ENCODE measurements around the gene PTGFR. TPM values are rescaled to one million over a fixed set of nuclear protein-coding genes. Genes with fewer than 3 reads are reported as not detected.

PTGFR gene
- total and polyA plus RNA-seq, 2 of the 13 experiments (the other 11 are each of a cell fraction or from before 2014, with no cell fraction given), result not detected

GRCh38 chr1:78553859-78554258 is 63.1 kb downstream of the PTGFR start:
- peak; percentile 11 for DNase-seq (ENCODE audit: low spot score)
- no TSS peak for BruUV-seq (replicated peaks)
- H3K4me2 ChIP-seq (ENCODE audit: low read depth, low read length), result no peak overlapping the region
- no peak overlapping the region for H3K9ac ChIP-seq (ENCODE audit: insufficient read depth, low read depth, low read length)
- POLR2A ChIA-PET, result no interaction called here
- 10% methylated on average over 5 of the region's 5 CpGs for WGBS (ENCODE audit: low lambda C conversion rate)
- no peaks in the 10 kb centered on the region for H3K36me3 ChIP-seq (replicated peaks in 1 of 2; ENCODE audit: control insufficient read depth in 1 of 2, insufficient read depth in 2 of 2, low read length in 2 of 2)
- in situ Hi-C loops (cut with HindIII; ENCODE audit: extremely low pct_ligation_motif_present, low pct_unique_long_range_greater_than_20kb) (no loop called here), intact Hi-C loops (cut with micrococcal nuclease; ENCODE audit: unreplicated experiment) (no loop called here)
- no peaks in the 10 kb centered on the region for H4K20me1 ChIP-seq (ENCODE audit: insufficient read depth, low read length)
- H3K4me1 ChIP-seq (ENCODE audit: insufficient read depth, low read length), result no peaks in the 10 kb centered on the region
- no peaks in the 10 kb centered on the region for H3K79me2 ChIP-seq (ENCODE audit: insufficient read depth, low read length)
- no peak overlapping the region for H3K27ac ChIP-seq (ENCODE audit: extremely low read length, insufficient read depth, low read length)
- TF ChIP-seq STAG1 (CRISPR knock-in tag; IDR thresholded peaks at IDR 0.05) (0 out of 2 replicates have a peak, but pooled peaks have one; percentile 17), ZNF230 (CRISPR knock-in tag; IDR thresholded peaks at IDR 0.05) (peak; percentile 78; the same call in 1 of the 2 replicates), CTCF (CRISPR knock-in tag; IDR thresholded peaks at IDR 0.05) (peak; percentile 50), ZFP36L1 (CRISPR knock-in tag; IDR thresholded peaks at IDR 0.05) (no peak), ZNF281 (CRISPR knock-in tag; IDR thresholded peaks at IDR 0.05; ENCODE audit: borderline replicate concordance) (peak; percentile 69; the same call in 1 of the 2 replicates)
- peaks cover 34% of the 10 kb centered on the region for H3K9me3 ChIP-seq (ENCODE audit: low read length)
- H3K4me3 ChIP-seq (replicated peaks in 1 of 3; ENCODE audit: insufficient read depth in 1 of 3, low read depth in 2 of 3, low read length in 3 of 3), result no peak overlapping the region
- H2AFZ ChIP-seq (ENCODE audit: low read length), result no peak overlapping the region
- no peaks in the 10 kb centered on the region for H3K27me3 ChIP-seq (ENCODE audit: control insufficient read depth in 1 of 2, insufficient read depth in 2 of 2, low read length in 2 of 2)
- peak; percentile 79 for ATAC-seq
- FAIRE-seq, result no peak
- CTCF ChIA-PET (ENCODE audit: low intra/inter-chr PET ratio, low total read pairs), result no interaction called here

Measured in HepG2 (cell line).